ENCODE results near the gene SPATA20. TPM values are rescaled to one million over a fixed set of nuclear protein-coding genes. Genes with fewer than 3 reads are reported as not detected.

SPATA20 gene
- total RNA-seq, 1 donor from 2014 or later: 463 TPM

- intact Hi-C loops (cut with DNase I): no loop called here
- Histone ChIP-seq H3K9me3 (no peaks in the 10 kb centered on the region), H3K27ac (no peak overlapping the region), H3K36me3 (no peaks in the 10 kb centered on the region), H3K27me3 (peaks cover 11% of the 10 kb centered on the region), H3K4me3 (peak overlapping the region in 1 of 2 donors; percentile 39), H3K4me1 (peaks cover 0 to 8% of the 10 kb centered on the region in 2 donors)
- TF ChIP-seq CTCF (IDR thresholded peaks at IDR 0.05): peak in 2 of 3 experiments; percentile 4 to 11
- DNase-seq (ENCODE audit: low spot score in 2 of 2): no peak
These were observed 12.6 kb upstream of the SPATA20 start for GRCh38 chr17:50534222-50534978.

- Histone ChIP-seq H3K27me3 (peaks cover 11% of the 10 kb centered on the region), H3K27ac (no peak overlapping the region)
- intact Hi-C loops (cut with DNase I): no loop called here
These were observed 12.0 kb upstream of the SPATA20 start for GRCh38 chr17:50534979-50535326.

GRCh38 chr17:50535407-50535806 is 11.6 kb upstream of the SPATA20 start:
- H3K36me3 ChIP-seq: no peaks in the 10 kb centered on the region
- no peak for DNase-seq (ENCODE audit: low spot score in 2 of 2)
- no peak overlapping the region for H3K4me3 ChIP-seq
- peaks cover 0 to 8% of the 10 kb centered on the region in 2 donors for H3K4me1 ChIP-seq
- intact Hi-C loops (cut with DNase I): no loop called here
- TF ChIP-seq CTCF (IDR thresholded peaks at IDR 0.05): no peak
- H3K9me3 ChIP-seq: no peaks in the 10 kb centered on the region
- no peak overlapping the region for H3K27ac ChIP-seq
- peaks cover 11% of the 10 kb centered on the region for H3K27me3 ChIP-seq

More at GRCh38 chr17:50534979-50535326, 12.0 kb upstream of the SPATA20 start:
- H3K4me3 ChIP-seq: no peak overlapping the region
- TF ChIP-seq CTCF (IDR thresholded peaks at IDR 0.05): no peak
- peaks cover 0 to 8% of the 10 kb centered on the region in 2 donors for H3K4me1 ChIP-seq
- no peaks in the 10 kb centered on the region for H3K9me3 ChIP-seq
- no peaks in the 10 kb centered on the region for H3K36me3 ChIP-seq
- DNase-seq (ENCODE audit: low spot score in 2 of 2): no peak

- Histone ChIP-seq H3K27me3 (peaks cover 11% of the 10 kb centered on the region), H3K4me1 (peaks cover 0 to 16% of the 10 kb centered on the region in 2 donors), H3K27ac (no peak overlapping the region), H3K36me3 (no peaks in the 10 kb centered on the region), H3K4me3 (no peak overlapping the region), H3K9me3 (no peaks in the 10 kb centered on the region)
- TF ChIP-seq CTCF (IDR thresholded peaks at IDR 0.05): no peak
- intact Hi-C loops (cut with DNase I): no loop called here
- no peak for DNase-seq (ENCODE audit: low spot score in 2 of 2)
These were observed 10.0 kb upstream of the SPATA20 start for GRCh38 chr17:50536683-50537646.

- Histone ChIP-seq H3K36me3 (no peaks in the 10 kb centered on the region), H3K4me3 (no peak overlapping the region), H3K4me1 (peaks cover 3 to 23% of the 10 kb centered on the region in 2 donors), H3K27me3 (peaks cover 4% of the 10 kb centered on the region), H3K9me3 (no peaks in the 10 kb centered on the region), H3K27ac (no peak overlapping the region)
- no peak for TF ChIP-seq CTCF (IDR thresholded peaks at IDR 0.05)
- no peak for DNase-seq (ENCODE audit: low spot score in 2 of 2)
- intact Hi-C loops (cut with DNase I): no loop called here
These were observed 9.0 kb upstream of the SPATA20 start for GRCh38 chr17:50537721-50538548.
